ENCODE measurements around the gene ADGRL2.
"Not testable (repeated sequence)": the region's sequence is repeated elsewhere in the genome, so short reads cannot be mapped to it uniquely, and the experiment has no call there.

The ADGRL2 gene

DNA sequence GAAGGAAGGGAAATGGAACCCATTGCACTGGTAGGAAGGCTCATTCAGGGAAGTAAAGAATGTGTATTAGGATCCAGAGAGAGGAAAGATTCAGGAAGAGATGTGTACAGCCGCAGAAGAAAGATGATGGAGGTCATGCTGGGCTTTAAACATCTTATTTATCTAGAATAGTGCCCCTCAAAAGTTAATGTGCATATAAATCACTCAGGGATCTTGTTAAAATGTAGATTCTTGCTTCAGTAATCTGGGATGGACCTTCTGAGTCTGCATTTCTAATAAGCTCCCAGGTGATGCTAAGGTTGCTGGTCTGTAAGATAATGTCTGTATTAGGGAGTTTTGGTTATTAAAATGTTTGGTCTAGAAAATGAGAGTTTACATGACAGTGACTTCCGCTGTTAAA is 46.3 kb downstream of the ADGRL2 start:
- DNase-seq (ENCODE audit: low spot score), result no peak

DNA sequence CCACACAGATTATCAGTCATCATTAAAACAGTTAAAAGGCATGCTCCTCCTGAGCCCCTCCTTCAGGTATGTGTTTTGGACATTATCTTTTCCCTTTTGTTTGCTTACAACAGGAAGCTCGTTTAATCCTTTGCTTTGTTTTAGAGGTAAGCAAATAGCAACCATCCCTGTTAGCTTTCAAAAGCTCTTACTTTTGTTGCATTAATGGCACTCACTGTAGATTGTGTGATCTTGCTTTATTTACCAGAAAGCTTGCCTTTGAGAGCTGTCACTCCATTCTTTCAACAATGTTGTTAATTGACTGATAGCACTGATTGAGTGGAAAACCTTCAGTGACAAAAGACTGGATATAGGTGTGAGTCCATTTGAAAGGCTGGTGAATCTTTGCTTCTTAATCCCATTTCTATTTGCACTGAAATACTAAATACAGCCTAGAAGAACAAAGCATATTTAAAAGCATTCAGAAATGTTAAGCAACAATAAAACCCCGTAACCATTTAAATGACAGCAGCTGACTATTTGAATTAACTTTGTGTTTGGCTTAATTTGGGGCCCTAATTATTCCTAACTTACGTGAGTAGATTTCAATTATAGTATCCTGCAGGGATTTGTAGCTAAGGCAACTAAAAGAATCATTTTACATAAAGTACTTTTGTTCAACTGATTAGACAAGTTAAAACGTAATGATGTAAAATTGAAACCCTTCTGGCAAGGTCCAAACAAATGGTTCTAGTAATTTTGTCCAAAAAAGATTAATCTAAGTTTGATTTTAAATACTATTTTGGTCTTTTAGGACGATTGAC is 48.3 kb downstream of the ADGRL2 start:
- no peak for DNase-seq (ENCODE audit: low spot score)

DNA sequence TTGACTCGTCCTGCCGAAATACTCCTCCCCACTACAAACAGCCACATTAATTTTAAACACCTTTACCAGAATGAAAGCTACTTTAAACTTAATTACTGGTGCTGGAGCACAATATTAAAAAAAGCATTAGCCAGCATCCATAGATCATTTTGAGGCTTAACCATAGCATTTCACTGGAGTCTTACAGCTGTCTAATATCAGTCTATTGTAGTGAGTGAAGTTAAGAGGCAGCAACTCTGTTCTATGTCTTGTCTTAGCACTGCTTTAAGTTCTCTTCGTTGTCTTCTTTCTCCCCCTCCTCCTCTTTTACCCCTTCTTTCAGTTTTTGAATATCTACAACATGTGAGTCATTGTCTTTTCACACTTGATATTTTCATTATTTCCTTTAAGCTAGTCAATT is 49.3 kb downstream of the ADGRL2 start:
- DNase-seq (ENCODE audit: low spot score), result no peak

DNA sequence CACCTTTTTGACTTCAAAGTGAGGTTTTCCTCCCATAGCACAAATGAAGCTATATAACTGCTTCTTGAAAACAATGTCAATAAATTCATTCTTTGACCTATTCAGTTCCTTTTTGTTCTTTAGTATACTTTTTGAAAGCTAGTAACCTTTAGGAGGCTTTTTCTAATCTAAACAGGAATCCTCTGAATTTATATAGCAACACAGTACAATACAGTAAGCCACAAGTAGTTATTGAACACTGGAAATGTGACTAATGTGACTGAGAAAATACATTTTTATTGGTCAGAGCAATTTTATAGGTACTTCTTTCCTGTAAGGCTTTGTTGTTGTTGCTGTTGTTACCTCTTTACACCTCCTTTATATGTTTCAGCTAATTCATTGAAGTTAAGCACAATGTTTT is 49.8 kb downstream of the ADGRL2 start:
- no peak for DNase-seq (ENCODE audit: low spot score)

DNA sequence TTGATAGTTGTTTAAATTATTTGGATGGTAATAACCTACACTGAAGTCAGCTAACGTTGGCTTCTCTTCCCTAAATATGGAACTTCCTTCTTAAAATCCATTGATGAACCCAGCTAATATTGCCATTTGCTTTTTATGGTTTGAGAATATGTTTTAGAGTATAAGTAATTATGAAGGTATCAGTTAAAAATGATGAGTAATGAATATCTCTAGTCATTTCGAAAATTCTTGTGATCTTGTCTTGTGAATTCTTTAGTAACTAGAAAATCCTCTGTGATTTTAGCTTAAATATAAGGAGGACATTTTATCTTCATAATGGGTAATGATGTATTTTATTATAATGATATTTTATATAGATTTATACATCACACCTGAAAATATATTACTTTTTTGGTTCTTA is 50.5 kb downstream of the ADGRL2 start:
- DNase-seq (ENCODE audit: low spot score), result no peak

DNA sequence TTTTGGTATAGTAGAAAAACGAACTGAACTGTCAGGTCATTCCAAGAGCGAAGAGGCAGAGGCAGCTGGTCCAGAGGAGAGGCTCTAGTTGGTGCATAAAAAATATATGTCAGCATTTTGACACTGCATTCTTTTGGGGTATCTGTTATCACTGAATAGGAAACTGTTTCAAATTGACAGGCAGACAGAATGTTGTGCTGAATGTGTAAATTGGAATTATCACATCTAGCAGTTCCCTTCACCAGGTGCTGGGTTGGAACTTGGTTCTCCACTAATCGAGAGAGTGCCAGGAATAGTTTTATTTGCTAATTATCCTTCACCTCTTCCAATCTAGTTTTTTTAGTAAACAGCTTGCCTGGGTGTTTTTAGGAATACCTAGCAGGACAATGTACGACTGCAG is 52.2 kb downstream of the ADGRL2 start:
- no peak for DNase-seq (ENCODE audit: low spot score)

DNA sequence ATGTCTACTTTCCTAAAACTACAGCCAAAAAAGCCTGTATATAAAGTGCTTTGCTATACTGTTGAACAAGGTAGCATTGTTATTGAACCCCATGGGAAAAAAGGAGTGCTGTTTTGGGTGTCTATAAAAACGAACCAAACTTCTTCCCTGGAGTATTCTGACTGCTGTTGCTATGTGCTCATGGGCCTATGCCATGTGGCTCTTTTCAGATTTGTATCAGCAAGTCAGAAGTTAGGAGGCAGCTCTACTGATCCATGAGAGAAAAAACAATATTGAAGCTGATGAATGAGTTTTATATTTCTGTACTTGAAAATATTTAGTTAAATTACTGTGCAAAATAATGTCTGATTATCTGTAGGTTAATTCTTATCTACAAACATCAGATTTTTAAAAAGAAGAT is 66.5 kb downstream of the ADGRL2 start:
- DNase-seq (ENCODE audit: low spot score), result no peak

DNA sequence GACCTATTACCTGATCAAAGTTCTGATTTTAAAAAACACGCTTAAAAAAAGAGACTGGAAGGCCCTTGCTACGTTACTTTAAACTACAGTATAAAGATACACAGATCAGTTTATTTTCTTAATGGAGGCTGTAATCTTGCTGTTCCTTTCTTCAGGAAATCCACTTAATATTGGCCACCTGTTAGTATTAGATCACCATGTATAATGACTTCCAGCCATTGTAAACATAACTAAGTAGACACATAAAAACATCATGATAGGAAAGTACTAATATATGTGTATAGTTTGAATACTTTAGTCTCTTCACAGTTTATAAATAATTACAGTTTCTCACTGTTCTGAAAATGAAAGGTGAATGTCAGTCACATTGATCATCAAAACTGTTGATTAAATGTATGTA is 68.6 kb downstream of the ADGRL2 start:
- no peak for DNase-seq (ENCODE audit: low spot score)

DNA sequence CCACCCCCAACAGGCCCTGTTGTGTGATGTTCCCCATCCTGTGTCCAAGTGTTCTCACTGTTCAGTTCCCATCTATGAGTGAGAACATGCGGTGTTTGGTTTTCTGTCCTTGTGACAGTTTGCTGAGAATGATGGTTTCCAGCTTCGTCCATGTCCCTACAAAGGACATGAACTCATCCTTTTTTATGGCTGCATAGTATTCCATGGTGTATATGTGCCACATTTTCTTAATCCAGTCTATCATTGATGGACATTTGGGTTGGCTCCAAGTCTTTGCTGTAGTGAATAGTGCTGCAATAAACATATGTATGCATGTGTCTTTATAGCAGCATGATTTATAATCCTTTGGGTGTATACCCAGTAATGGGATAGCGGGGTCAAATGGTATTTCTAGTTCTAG is 70.4 kb downstream of the ADGRL2 start:
- not testable (repeated sequence) for DNase-seq (ENCODE audit: low spot score)

DNA sequence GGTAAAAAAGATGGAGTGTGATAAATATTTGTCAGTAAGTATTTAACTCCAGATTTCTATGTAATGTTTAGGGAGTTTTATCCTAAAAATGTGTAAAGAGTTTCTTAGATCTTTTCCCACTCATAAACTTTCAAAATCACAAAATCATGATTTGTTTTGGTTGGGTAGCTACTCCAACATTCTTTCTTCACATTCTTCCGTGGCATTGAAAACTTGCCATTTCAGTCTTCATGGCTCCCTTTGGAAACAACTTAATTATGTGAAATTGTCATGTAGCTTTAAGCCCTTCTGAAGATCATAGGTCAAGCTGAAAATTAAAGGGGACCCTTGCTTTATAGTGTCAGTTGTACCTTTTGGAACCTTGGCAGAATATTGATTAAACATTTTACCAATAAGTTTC is 73.2 kb downstream of the ADGRL2 start:
- DNase-seq (ENCODE audit: low spot score), result no peak

DNA sequence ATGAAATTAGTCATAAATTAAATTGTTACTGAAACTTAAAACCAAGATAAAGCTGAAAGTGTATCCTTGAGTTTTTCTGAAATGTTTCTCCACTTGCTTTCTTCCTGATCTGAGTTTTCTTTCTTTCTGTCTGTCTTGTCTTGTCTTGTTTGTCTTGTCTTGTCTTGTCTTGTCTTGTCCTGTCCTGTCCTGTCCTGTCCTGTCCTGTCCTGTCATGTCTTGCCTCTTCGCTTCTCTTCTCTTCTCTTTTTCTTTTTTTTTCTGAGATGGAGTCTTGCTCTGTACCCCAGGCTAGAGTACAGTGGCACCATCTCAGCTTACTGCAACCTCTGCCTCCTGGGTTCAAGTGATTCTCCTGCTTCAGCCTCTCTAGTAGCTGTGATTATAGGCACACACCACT is 73.7 kb downstream of the ADGRL2 start:
- no peak for DNase-seq (ENCODE audit: low spot score)

DNA sequence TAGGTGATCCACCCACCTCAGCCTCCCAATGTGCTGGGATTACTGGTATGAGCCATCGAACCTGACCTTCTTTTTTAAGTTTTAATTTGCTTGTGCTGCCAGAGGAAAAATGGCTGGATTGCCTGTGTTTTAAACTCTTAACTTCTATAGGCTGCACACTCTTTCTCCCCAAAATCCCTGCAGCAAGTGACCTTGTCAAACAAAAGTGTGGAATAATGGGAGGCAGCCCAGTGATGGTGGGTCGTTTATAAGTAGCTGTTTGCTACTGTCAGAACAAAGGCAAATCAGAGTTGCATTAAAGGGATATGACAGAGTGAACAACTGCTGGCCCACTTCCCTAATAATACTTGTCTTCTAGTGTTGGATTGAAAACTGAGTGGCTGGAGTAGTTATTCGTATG is 74.2 kb downstream of the ADGRL2 start:
- DNase-seq (ENCODE audit: low spot score), result no peak

DNA sequence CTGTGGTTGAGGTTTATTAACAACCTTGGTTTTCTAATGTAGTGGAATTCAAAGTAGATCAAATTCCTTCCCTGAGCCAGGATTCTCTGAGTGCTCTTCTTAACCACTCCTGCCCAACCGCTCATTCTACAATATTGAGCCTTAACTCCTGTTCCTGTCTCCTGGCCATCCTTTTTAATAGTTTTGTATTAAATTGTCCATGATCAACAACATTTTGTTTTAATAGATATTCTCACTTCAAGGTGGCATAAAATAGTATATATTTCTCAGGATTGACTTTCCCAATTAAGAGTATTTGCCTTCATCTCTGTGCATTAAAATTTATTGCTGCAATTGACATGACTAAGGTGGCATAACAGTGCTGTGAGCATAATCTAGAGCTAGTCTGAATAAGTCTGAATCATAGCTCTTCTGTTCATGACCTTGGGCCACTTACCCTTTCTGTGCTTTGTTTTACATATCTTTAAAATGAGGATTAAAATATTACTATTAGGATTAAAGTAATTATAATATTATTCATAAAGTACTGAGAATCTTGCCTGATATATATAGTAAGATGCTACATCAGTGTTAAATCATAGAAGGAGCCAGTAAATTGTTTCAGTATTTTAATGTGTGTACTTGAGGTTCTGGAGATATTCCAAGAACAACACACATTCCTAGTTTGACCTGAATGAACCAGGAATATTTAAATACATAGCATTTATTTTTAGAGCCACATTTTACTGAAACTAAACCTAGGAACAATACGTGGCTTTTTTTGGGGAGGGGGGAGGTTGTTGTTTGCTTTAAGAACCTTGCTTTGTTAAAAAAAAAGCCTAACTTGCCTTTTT is 76.4 kb downstream of the ADGRL2 start:
- no peak for DNase-seq (ENCODE audit: low spot score)

DNA sequence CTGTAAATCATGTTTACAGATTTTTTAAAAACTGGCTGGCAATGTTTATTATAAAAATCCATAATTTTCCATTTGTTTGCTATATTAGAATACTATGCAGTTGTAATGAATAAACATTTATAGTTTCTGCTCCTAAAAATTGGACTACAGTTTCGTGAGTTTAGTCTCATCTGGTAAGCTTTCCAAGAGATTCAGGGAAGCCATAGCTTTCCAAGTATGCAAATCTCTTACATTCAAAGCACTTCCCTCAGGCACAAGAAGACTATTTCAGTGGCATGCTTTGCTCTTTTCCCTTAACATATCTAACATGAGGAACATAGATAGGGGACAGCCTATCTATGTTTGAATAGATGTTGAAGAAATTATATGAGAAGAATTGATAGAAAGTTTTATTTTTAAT is 77.2 kb downstream of the ADGRL2 start:
- DNase-seq (ENCODE audit: low spot score), result no peak

DNA sequence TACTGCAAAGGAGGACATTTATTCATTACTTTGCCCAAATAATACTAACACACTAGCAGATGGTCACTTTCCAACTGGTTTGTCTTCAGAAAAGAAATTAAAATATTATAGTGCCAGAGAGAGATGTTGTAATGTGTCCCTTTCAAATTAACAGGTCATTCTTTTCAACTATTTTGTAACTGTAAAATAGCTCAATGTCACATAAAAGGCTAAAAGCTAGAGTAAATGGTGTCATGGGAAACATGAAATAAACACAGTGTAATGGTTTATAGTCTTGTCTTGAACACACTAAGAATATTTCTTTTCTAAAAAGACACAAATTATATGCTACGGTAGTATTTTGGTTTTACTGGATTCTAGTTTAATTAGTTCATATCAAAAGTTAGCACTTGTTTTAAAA is 77.8 kb downstream of the ADGRL2 start:
- no peak for DNase-seq (ENCODE audit: low spot score)

DNA sequence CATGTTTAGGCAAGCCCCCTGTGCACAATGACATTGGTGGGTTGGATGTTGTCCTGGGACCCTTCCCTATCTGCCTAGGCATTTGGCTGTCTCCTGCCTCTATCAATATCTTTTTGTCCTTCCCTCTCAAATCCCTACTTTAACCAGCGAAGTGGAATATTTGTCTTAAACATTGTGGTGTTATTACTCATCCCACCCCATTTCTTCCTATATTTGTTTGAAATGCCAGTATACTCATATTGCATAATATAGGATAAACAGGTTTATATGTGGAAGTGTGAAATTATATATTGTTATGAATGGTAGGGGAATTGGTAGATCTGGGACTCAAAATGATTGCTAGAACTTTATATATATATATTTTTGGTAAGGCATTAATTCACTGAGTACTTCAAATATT is 80.0 kb downstream of the ADGRL2 start:
- no peak for DNase-seq (ENCODE audit: low spot score)

DNA sequence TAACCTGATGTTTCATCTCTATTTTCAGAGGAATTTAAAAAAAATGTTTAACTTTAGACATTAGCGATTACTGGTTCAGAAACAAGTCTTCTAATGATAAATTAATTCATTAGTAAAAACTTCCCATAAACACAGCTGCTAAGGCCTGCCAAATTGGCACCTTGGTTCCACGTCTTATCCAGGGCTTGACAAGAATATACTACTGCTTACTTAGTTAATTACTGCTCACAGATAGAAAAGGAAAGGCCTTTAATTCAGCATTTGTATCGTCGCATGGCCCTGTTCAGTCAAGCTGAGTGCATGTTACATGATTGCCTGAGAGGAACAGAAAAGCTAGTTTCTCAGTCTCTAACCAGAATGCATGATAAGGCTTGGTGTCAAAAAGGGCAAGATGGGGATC is 84.6 kb downstream of the ADGRL2 start:
- no peak for DNase-seq (ENCODE audit: low spot score)

DNA sequence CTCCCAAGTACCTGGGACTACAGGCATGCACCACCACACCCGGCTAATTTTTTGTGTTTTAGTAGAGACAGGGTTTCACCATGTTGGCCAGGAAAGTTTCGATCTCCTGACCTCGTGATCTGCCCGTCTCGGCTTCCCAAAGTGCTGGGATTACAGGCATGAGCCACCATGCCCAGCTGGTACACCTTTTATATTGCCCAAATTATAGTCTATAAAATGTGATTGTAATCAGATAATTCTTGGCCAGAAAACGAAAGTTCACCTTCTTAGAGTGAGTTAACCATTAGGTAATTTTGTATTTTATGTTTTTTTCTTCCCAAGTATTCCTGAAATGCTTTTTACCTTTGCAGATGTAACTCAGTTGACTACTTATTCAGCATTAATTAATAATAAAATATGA is 85.6 kb downstream of the ADGRL2 start:
- DNase-seq (ENCODE audit: low spot score), result not testable (repeated sequence)

DNA sequence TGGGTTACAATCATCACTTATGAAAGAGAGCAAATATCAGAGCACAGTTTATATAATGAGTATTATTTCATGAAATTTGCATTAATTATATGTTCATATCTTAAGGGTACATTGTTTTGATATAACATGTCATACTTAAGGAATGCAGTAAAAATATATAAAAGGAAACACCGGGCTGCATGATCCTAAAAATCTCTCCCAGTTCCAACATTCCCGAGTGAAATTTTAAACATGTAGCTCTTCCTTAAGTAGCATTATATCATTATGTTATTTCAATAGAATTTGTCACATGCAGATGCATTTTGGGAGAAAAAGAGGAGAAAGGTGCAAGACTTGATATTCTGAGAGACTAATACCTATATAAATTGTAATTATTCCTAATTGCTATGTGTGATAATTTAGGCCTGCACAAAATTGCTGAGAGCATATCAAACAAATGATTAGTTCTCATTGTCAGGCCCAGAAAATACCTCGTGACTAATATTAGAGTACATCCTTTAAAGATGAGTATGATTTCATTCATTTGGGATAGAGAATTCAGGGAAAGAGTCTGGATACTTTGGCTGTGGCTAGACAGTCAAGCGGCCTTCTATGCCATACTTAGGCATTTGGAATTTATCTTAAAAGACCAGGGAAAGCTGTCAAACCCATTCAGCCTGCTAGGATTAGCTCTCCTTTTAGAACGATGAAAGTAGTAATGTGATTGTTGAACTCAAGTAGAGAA is 86.8 kb downstream of the ADGRL2 start:
- no peak for DNase-seq (ENCODE audit: low spot score)

DNA sequence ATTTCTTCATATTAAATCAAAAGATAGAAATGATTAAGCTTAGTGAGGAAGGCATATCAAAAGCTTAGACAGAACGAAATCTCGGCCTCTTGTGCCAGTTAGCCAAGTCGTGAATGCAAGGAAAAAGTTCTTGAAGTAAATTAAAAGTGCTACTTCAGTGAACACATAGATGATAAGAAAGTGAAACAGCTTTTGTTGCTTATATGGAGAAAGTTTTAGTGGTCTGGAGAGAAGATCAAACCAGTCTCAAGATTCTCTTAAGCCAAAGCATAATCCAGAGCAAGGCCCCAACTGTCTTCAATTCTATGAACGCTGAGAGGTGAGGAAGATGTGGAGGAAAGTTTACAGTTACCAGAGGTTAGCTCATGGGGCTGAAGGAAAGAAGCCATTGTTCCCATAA is 88.4 kb downstream of the ADGRL2 start:
- no peak for DNase-seq (ENCODE audit: low spot score)

DNA sequence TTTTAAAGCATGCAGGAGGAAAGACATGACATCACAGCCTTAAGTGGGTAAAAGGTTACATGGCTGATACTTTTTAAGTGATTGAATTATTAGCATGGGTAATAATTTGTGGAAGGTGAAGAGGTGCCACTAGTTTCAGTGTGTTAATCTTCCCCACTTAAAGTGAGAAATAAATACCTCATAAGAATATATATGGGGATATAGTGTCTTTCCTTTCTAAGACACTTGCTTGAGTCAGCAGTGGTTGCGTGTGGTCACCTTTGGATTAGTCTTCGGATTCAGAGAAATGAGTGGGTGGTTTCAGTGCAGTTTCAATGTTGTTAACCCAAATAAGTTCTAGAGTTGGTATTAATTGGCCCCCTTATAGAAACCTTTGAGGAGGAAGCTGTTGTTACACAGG is 94.1 kb downstream of the ADGRL2 start:
- DNase-seq (ENCODE audit: low spot score), result no peak

DNA sequence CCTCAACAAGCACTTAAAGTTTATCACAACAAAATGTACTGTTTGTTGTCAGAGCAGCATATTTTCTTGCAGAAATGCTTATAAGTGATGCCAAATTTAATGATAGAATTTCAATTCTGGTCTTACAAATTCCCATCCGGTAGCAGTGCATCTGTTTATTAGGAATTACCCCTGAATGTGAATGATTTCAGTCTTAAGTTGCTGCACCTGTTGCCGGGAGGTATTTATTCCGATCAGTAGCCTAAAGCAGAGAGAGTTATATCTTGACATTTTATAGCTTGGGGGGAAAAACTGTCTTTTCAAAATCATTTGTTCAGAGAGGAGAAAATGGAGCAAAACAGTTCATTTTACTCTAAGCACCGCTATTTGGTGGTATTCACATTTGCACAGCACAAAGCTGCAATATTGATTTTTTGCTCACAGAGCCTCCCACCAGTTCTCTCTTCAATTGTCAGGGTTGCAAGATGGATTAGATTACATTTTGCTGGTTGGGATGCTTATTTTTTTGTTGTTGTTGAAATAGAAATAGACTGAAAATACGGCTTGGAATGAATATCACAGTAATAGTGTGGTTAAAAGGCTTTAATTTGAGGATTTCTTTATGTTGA is 98.6 kb downstream of the ADGRL2 start:
- no peak for DNase-seq (ENCODE audit: low spot score)

Measured in left forelimb (tissue), 1 donor.